DND-41 (cell line): Measurements from ENCODE around the gene BCAS3.

Experiments used
- ATAC-seq: fragments of 200-7000 bp; cut with Tn5 transposase; 3 replicates; pipeline ENCODE4 v1.9.1; 2021; ENCODE audit warnings: low read depth; ENCODE audit not compliant: insufficient read depth
- DNase-seq: peaks from one replicate; pipeline ENCODE4 v3.0.0-alpha.2; 2020
- H2AFZ ChIP-seq: 2 replicates; pipeline ENCODE4 v1.6.0; 2012; ENCODE audit warnings: low read depth, low read length
- H3K27ac ChIP-seq: 2 replicates; pipeline ENCODE4 v1.5.1; 2012; ENCODE audit warnings: low read length, inconsistent platforms
- H3K27me3 ChIP-seq: fragments of 200-600 bp; sonication (generic); 2 replicates; pipeline ENCODE4 v1.6.0; 2012; ENCODE audit warnings: low read length, mild to moderate bottlenecking, inconsistent platforms; ENCODE audit not compliant: insufficient read depth, poor library complexity
- H3K36me3 ChIP-seq: 2 replicates; pipeline ENCODE4 v1.5.1; 2012; ENCODE audit warnings: low read length, inconsistent platforms; ENCODE audit not compliant: insufficient read depth
- H3K4me1 ChIP-seq: 2 replicates; pipeline ENCODE4 v1.5.1; 2012; ENCODE audit warnings: mild to moderate bottlenecking, low read length; ENCODE audit not compliant: insufficient read depth
- H3K4me2 ChIP-seq: 2 replicates; pipeline ENCODE4 v1.6.0; 2012; ENCODE audit warnings: mild to moderate bottlenecking, moderate library complexity, low read length, inconsistent platforms; ENCODE audit not compliant: insufficient read depth
- H3K4me3 ChIP-seq, 2 experiments: fragments of 200-600 bp in 1 of 2; shearing (Covaris generic) in 1 of 2; 2 replicates each; pipeline ENCODE4 v1.5.1; 2012 to 2016; ENCODE audit warnings: inconsistent platforms in 2 of 2, low read length in 2 of 2, mild to moderate bottlenecking in 2 of 2, low read depth in 1 of 2, moderate library complexity in 1 of 2
- H3K79me2 ChIP-seq: 2 replicates; pipeline ENCODE4 v1.6.0; 2012; ENCODE audit warnings: low read length, inconsistent platforms; ENCODE audit not compliant: insufficient read depth
- H3K9ac ChIP-seq: 2 replicates; pipeline ENCODE4 v1.6.0; 2012; ENCODE audit warnings: low read depth, mild to moderate bottlenecking, inconsistent platforms, low read length, moderate library complexity
- H3K9me3 ChIP-seq: 2 replicates; pipeline ENCODE4 v1.5.1; 2012; ENCODE audit warnings: low read length, moderate library complexity, mild to moderate bottlenecking, inconsistent platforms; ENCODE audit not compliant: insufficient read depth, severe bottlenecking
- H4K20me1 ChIP-seq: 2 replicates; pipeline ENCODE4 v1.6.0; 2012; ENCODE audit warnings: low read length; ENCODE audit not compliant: insufficient read depth
- EZH2 ChIP-seq: IDR thresholded peaks from 3 replicates; pipeline ENCODE4 v1.6.1; 2012; ENCODE audit warnings: borderline replicate concordance, low read depth, mild to moderate bottlenecking, moderate library complexity, low read length, inconsistent platforms; ENCODE audit not compliant: severe bottlenecking
- TF ChIP-seq, protein P1 (sequence below): IDR thresholded peaks from 2 replicates; pipeline ENCODE4 v1.5.1; 2012; ENCODE audit warnings: borderline replicate concordance, low read length, moderate library complexity, mild to moderate bottlenecking; ENCODE audit not compliant: poor library complexity, severe bottlenecking; ENCODE audit errors: extremely low read depth

The BCAS3 gene

DNA sequence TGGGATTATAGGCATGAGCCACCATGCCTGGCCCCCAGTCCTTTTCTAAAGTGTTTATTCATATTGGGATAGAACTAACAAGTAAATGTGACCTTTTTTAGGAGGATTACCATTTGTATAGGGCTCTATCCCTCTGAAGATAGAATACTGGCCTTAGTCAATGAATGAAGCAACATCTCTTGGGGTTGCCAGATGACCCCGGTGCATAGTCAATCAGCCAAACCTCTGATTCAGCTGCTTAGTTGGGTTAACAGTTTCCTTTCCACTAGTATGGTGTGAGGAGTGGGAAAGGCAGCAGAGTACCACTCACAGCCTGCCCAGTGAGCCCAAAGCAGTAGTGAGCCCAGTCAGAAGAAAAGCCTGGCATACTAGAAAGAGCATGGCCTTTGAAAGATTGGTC, 627.4 kb downstream of the BCAS3 start:
- Histone ChIP-seq H3K27me3 (no peaks in the 10 kb centered on the region), H3K4me2 (no peak overlapping the region), H3K4me3 (no peak overlapping the region), H3K36me3 (no peaks in the 10 kb centered on the region), H2AFZ (no peak overlapping the region), H3K4me1 (no peaks in the 10 kb centered on the region), H3K27ac (no peak overlapping the region), H3K9ac (no peak overlapping the region), H3K79me2 (no peaks in the 10 kb centered on the region), H4K20me1 (no peaks in the 10 kb centered on the region), H3K9me3 (no peaks in the 10 kb centered on the region)
- DNase-seq (no peak), ATAC-seq (no peak)
- TF ChIP-seq, protein P1, sequence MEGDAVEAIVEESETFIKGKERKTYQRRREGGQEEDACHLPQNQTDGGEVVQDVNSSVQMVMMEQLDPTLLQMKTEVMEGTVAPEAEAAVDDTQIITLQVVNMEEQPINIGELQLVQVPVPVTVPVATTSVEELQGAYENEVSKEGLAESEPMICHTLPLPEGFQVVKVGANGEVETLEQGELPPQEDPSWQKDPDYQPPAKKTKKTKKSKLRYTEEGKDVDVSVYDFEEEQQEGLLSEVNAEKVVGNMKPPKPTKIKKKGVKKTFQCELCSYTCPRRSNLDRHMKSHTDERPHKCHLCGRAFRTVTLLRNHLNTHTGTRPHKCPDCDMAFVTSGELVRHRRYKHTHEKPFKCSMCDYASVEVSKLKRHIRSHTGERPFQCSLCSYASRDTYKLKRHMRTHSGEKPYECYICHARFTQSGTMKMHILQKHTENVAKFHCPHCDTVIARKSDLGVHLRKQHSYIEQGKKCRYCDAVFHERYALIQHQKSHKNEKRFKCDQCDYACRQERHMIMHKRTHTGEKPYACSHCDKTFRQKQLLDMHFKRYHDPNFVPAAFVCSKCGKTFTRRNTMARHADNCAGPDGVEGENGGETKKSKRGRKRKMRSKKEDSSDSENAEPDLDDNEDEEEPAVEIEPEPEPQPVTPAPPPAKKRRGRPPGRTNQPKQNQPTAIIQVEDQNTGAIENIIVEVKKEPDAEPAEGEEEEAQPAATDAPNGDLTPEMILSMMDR = no peak
- no peak for TF ChIP-seq EZH2

DNA sequence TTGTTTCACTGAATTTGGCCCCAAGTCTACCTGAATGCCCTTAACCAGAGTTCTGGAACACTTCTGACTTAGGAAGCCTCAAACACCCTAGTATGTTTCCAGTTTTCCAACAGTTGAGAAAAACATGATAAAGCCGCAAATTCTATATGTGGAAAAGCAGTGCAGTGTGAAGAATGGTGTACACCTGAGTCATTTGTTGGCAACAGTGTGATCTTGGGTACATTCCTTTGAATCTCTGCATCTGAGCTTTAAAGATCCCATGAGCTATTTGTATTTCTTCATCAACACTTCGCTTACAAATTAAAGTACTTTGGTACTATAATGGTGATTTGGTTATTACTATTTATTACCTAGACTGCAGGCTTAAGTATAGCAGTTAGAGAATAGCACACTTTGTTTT, 628.4 kb downstream of the BCAS3 start:
- Histone ChIP-seq H3K27me3 (no peaks in the 10 kb centered on the region), H4K20me1 (no peaks in the 10 kb centered on the region), H3K79me2 (no peaks in the 10 kb centered on the region), H3K27ac (no peak overlapping the region), H3K9ac (no peak overlapping the region), H3K36me3 (no peaks in the 10 kb centered on the region), H3K4me2 (no peak overlapping the region), H3K4me3 (no peak overlapping the region), H2AFZ (no peak overlapping the region), H3K9me3 (no peaks in the 10 kb centered on the region), H3K4me1 (no peaks in the 10 kb centered on the region)
- no peak for TF ChIP-seq EZH2
- TF ChIP-seq, protein P1 = no peak
- ATAC-seq (no peak), DNase-seq (no peak)

DNA sequence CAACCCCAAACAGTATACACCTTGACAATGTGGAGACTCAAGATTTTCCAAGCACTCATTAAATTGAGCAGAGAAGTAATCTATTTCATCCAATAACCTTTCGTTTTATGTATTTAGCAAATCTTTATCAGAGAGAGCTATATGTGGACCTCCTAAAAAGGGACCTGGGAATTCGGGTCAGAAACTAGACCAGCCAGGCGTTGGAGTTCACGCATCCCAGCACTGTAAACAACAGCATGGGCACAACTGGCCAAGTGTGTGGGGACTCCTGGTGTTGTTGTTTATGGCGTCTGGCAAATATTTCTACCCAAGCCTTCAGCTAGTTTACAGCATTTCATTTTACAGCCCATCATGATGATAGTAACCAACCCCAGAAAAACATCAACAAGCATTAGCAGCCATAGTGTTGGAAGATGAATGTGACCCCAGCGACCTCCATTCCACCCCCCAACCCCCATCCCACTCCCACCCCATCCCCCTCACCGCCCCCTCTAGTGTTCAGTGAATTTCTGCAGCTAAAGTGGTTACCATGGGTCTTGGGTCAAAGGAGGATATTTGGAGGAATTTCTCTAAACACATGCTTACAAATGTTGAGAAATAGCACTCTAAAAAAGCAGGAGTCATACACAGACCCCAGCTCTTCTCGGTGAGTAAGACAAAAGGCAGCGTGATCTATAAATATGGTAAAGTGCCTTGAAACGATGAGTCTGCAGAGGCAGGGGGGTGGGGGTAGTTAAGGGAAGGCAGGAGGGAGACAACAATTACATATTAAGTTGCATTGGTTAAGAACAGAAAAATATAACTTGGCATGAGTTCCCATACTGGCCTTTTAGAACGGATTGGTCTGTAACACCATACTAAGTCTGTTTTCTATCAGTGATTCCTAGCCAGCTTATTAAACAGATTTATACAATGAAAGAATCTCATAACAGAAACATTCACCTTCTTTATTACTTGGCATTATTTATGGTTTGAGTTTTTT, 630.5 kb downstream of the BCAS3 start:
- TF ChIP-seq, protein P1 = no peak
- TF ChIP-seq EZH2 = no peak
- no peak overlapping the region for H3K4me2 ChIP-seq
- H3K27ac ChIP-seq = no peak overlapping the region
- no peaks in the 10 kb centered on the region for H3K27me3 ChIP-seq
- no peaks in the 10 kb centered on the region for H3K36me3 ChIP-seq
- H3K4me1 ChIP-seq = no peaks in the 10 kb centered on the region
- no peaks in the 10 kb centered on the region for H3K79me2 ChIP-seq
- ATAC-seq (no peak), DNase-seq (no peak)
- H2AFZ ChIP-seq = no peak overlapping the region
- no peaks in the 10 kb centered on the region for H4K20me1 ChIP-seq
- no peaks in the 10 kb centered on the region for H3K9me3 ChIP-seq
- H3K9ac ChIP-seq = no peak overlapping the region
- H3K4me3 ChIP-seq = no peak overlapping the region
